K562 (cell line): ENCODE data around the gene HOXA10. TPM values are rescaled to one million over a fixed set of nuclear protein-coding genes. Genes with fewer than 3 reads are reported as not detected.

Source experiments
- ATAC-seq: fragments of 200-7000 bp; cut with Tn5 transposase; 3 replicates; pipeline ENCODE4 v1.9.1; 2020; ENCODE audit warnings: moderate library complexity
- BruUV-seq: library from RNA; stranded (reverse); fragments of 400-500 nt; replicated peaks from 2 replicates; lab custom pipeline; 2021; lab: Mats Ljungman, UMichigan
- CTCF ChIA-PET: fragments of 300-600 bp; formaldehyde crosslinking; extraction: SDS; loops from one replicate; lab custom pipeline; 2021; ENCODE audit warnings: low intra/inter-chr PET ratio; lab: Yijun Ruan, JAX
- POLR2A ChIA-PET: fragments of 300-600, 350-650 bp; sonication (Branson Sonifier 250); formaldehyde crosslinking; extraction: SDS; loops from one replicate; lab custom pipeline; 2021; ENCODE audit warnings: antibody characterized with exemption, inconsistent platforms; lab: Yijun Ruan, JAX
- DNase-seq, 4 experiments: peaks; one replicate each; pipeline versions ENCODE4 v3.0.0 to v3.0.0-alpha.2; 2011 to 2018; ENCODE audit warnings: low spot score in 3 of 4, mixed read lengths in 3 of 4; ENCODE audit errors: extremely low read depth in 1 of 4
- FAIRE-seq: peaks from 2 replicates; lab custom pipeline; 2011; peaks lifted over from hg19 to GRCh38; lab: Jason Lieb, UNC
- H2AFZ ChIP-seq: 2 replicates; pipeline ENCODE4 v1.6.0; 2011; ENCODE audit warnings: low read depth, low read length, control low read depth, inconsistent platforms
- H3K27ac ChIP-seq: fragments of 200-600 bp; 3 replicates; pipeline ENCODE4 v1.8.0; 2011; ENCODE audit warnings: low read depth, mild to moderate bottlenecking, control low read depth, inconsistent platforms, low read length, moderate library complexity, mixed read lengths; ENCODE audit errors: extremely low read depth
- H3K27me3 ChIP-seq, 2 experiments: fragments of 300-600 bp in 1 of 2; 2 replicates in 1 of 2; 3 replicates in 1 of 2; pipeline versions ENCODE4 v1.6.0 to v1.8.0; 2011; ENCODE audit warnings: inconsistent platforms in 2 of 2, low read length in 2 of 2, mild to moderate bottlenecking in 1 of 2, mixed read lengths in 1 of 2, moderate library complexity in 1 of 2; ENCODE audit not compliant: control insufficient read depth in 2 of 2, insufficient read depth in 2 of 2
- H3K36me3 ChIP-seq: fragments of 300-600 bp; 3 replicates; pipeline ENCODE4 v1.8.0; 2011; ENCODE audit warnings: mild to moderate bottlenecking, low read length, inconsistent platforms; ENCODE audit not compliant: control insufficient read depth, insufficient read depth
- H3K4me1 ChIP-seq, 2 experiments: fragments of 200-600 bp in 1 of 2; replicated peaks in 1 of 2; 2 replicates in 1 of 2; 3 replicates in 1 of 2; pipeline versions ENCODE4 v1.5.1 to v1.8.0; 2011; ENCODE audit warnings: inconsistent platforms in 2 of 2, low read length in 2 of 2, mild to moderate bottlenecking in 1 of 2, mixed read lengths in 1 of 2, moderate library complexity in 1 of 2; ENCODE audit not compliant: control insufficient read depth in 2 of 2, insufficient read depth in 2 of 2
- H3K4me2 ChIP-seq: 2 replicates; pipeline ENCODE4 v1.6.1; 2011; ENCODE audit warnings: low read length, control low read depth, inconsistent platforms, mixed read lengths; ENCODE audit not compliant: insufficient read depth
- H3K4me3 ChIP-seq: fragments of 200-600 bp; sonication (generic), shearing (Covaris generic); 2 replicates; pipeline ENCODE4 v1.5.1; 2016; ENCODE audit warnings: control low read depth, inconsistent platforms
- H3K79me2 ChIP-seq: fragments of 200-600 bp; 3 replicates; pipeline ENCODE4 v1.8.0; 2011; ENCODE audit warnings: low read length, inconsistent platforms; ENCODE audit not compliant: control insufficient read depth, insufficient read depth
- H3K9ac ChIP-seq, 2 experiments: 2 replicates each; pipeline versions ENCODE4 v1.6.0 to v1.6.1; 2011; ENCODE audit warnings: low read depth in 2 of 2, low read length in 2 of 2, control low read depth in 1 of 2, inconsistent platforms in 1 of 2, mild to moderate bottlenecking in 1 of 2, mixed read lengths in 1 of 2; ENCODE audit not compliant: insufficient read depth in 1 of 2
- H3K9me1 ChIP-seq: one replicate; pipeline ENCODE4 v1.6.0; 2011; ENCODE audit warnings: inconsistent platforms, mild to moderate bottlenecking, low read length, moderate library complexity; ENCODE audit not compliant: control insufficient read depth, insufficient read depth
- H3K9me3 ChIP-seq: replicated peaks from 2 replicates; pipeline ENCODE4 v1.5.1; 2011; ENCODE audit warnings: low read depth, low read length, inconsistent platforms; ENCODE audit not compliant: control insufficient read depth, insufficient read depth
- H4K20me1 ChIP-seq: replicated peaks from 2 replicates; pipeline ENCODE4 v1.6.1; 2011; ENCODE audit warnings: low read length, inconsistent platforms, mixed read lengths; ENCODE audit not compliant: control insufficient read depth, insufficient read depth
- DEAF1 ChIP-seq: fragments of 450-650 bp; formaldehyde crosslinking; IDR thresholded peaks from 2 replicates; pipeline ENCODE4 v1.4.0; 2020; ENCODE audit warnings: mild to moderate bottlenecking, moderate library complexity
- EZH2 ChIP-seq: IDR thresholded peaks from 2 replicates; pipeline ENCODE4 v1.6.1; 2012; ENCODE audit warnings: low read depth, mild to moderate bottlenecking, inconsistent platforms, low read length, borderline replicate concordance
- HMG20A ChIP-seq: fragments of 450-650 bp; formaldehyde crosslinking; conservative IDR thresholded peaks from 2 replicates; pipeline ENCODE4 v1.4.0; 2020; ENCODE audit warnings: mild to moderate bottlenecking, mixed read lengths
- LCOR ChIP-seq: sonication (generic); formaldehyde crosslinking; IDR thresholded peaks from 2 replicates; pipeline ENCODE4 v1.8.0; 2022; ENCODE audit warnings: mild to moderate bottlenecking, missing genetic modification reagents
- SMARCA5 ChIP-seq: fragments of 450-650 bp; IDR thresholded peaks from 2 replicates; pipeline ENCODE4 v1.6.1; 2016
- ZNF124 ChIP-seq: sonication (generic); formaldehyde crosslinking; IDR thresholded peaks from 2 replicates; pipeline ENCODE4 v1.8.1; 2022; ENCODE audit warnings: missing genetic modification reagents
- WGBS: fragments of 100-300 bp; shearing (Covaris generic); methylation state at CpG from one replicate; pipeline ENCODE4 v1.1.6; 2016; ENCODE audit warnings: low coverage, mixed read lengths; ENCODE audit not compliant: insufficient coverage; ENCODE audit errors: missing lambda C conversion rate; 5-methylcytosine and 5-hydroxymethylcytosine counted together
- in situ Hi-C: fragments of 300-500 bp; cut with MboI; formaldehyde crosslinking; loops from 4 replicates; pipeline ENCODE4 v1.15.0; 2018; ENCODE audit warnings: inconsistent platforms, mixed read lengths
- intact Hi-C: fragments of 100-400 bp; cut with micrococcal nuclease; formaldehyde crosslinking; loops from 2 replicates; pipeline ENCODE4 v1.14.2; 2022
- polyA plus RNA-seq, 8 experiments: library from polyadenylated mRNA; depleted of rRNA in 4 of 8; stranded (reverse) in 5 of 8; unstranded in 3 of 8; fragments of >200 nt; fragmentation: Nextera tagmentation in 2 of 8; fragmentation: Illumina TruSeq in 1 of 8; extraction: Ambion mirVana in 2 of 8; extraction: Trizol in 1 of 8; gene quantifications; 2 replicates each; pipeline versions ENCODE4 v1.2.1 to v1.2.3, GENCODE V29; 2011 to 2014; ENCODE audit warnings: inconsistent platforms in 1 of 8, missing spikeins in 1 of 8
- total RNA-seq, 7 experiments: library from RNA; depleted of rRNA in 6 of 7; stranded (reverse); fragments of >200 nt in 6 of 7; fragmentation: Illumina TruSeq in 2 of 7; extraction: Trizol in 2 of 7; gene quantifications; 2 replicates each; pipeline versions ENCODE4 v1.2.1 to v1.2.3, GENCODE V29; 2011 to 2021; ENCODE audit warnings: low replicate concordance in 1 of 7

Gene HOXA10
- total and polyA plus RNA-seq, 9 of the 15 experiments (the other 6 are each of a cell fraction or from before 2014, with no cell fraction given): not detected

GRCh38 chr7:27205325-27206280, 31.5 kb upstream of the HOXA10 start:
- no peak for ATAC-seq

More at GRCh38 chr7:27205325-27206280, 31.5 kb upstream of the HOXA10 start:
- in situ Hi-C loops (loop anchor here (10.0 kb wide), 2 partner anchors 369 to 569 kb away; no protein-coding TSS in a partner anchor), intact Hi-C loops (no loop called here)
- Histone ChIP-seq H3K9ac (no peak overlapping the region), H3K4me2 (no peak overlapping the region), H3K4me1 (peaks cover 0 to 10% of the 10 kb centered on the region in 2 experiments; a peak in 2 of 5 replicates), H3K9me1 (no peaks in the 10 kb centered on the region), H4K20me1 (peaks cover 12% of the 10 kb centered on the region; the same call in 1 of the 2 replicates), H3K27me3 (peaks cover 47 to 77% of the 10 kb centered on the region in 2 experiments), H3K4me3 (no peak overlapping the region), H2AFZ (no peak overlapping the region), H3K79me2 (no peaks in the 10 kb centered on the region), H3K36me3 (no peaks in the 10 kb centered on the region), H3K27ac (no peak overlapping the region), H3K9me3 (no peaks in the 10 kb centered on the region)
- no TSS peak for BruUV-seq
- no peak for FAIRE-seq
- ChIA-PET CTCF (interaction anchor here (0.7 kb wide), 1 partner anchor 27 kb away, joined by 3 read pairs; no protein-coding TSS in a partner anchor), POLR2A (no interaction called here)
- DNase-seq: no peak
- TF ChIP-seq ZNF124 (CRISPR knock-in tag) (no peak), HMG20A (no peak), DEAF1 (no peak), SMARCA5 (no peak), LCOR (CRISPR knock-in tag) (no peak), EZH2 (peak; percentile 44; the same call in 1 of the 2 replicates)
- WGBS: 4% methylated on average over 51 of the region's 52 CpGs
